Amygdala (tissue), 56 donors: ENCODE data around the gene ZFHX2.

Experiments used
- DNase-seq, 56 donors: peaks; one replicate each; lab custom pipeline; 2025; lab: John Stamatoyannopoulos, UW

ZFHX2 gene

DNA sequence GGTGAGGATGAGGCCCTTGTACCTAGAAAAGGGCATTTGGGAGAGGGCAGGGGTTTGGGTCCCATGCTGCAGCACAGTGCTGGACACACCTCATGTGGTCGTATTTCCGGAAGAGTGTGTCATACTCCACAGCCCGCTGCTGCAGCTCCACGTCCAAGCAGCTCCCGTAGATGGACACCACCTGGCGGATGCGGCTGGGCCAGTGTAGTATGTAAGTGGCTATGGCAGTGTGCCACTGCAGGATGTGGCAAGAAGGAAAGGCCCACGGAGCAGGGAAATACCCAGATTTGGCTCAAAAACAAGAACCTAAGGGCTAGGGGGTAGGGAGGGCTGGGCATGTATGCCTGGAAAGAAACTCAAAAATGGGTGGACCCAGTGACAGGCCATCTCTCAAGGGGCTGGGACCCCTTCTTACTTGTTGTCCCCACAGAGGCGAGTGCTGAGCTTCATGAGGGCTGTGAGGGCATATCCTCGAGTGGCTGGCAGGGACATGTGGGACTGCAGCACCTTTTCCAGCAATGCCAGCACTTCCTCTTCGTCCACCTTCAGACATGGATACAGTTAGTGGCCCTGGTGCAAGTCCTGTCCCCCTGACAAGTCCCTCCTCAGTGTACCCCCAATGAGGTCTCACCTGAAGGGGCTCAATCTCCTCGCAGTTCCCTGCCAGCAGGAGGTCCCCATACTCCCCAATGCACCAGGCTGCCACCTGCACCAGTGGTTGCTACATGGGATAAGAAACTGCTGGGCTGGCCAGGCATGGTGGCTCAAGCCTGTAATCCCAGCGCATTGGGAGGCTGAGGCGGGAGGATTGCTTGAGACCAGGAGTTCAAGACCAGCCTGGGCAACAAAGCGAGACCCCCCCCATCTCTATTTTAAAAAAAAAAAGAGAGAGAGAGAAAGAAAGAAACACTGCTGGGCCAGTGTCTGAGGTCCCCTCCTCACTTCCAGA lies 10.6 kb upstream of the ZFHX2 start:
- no peak for DNase-seq

DNA sequence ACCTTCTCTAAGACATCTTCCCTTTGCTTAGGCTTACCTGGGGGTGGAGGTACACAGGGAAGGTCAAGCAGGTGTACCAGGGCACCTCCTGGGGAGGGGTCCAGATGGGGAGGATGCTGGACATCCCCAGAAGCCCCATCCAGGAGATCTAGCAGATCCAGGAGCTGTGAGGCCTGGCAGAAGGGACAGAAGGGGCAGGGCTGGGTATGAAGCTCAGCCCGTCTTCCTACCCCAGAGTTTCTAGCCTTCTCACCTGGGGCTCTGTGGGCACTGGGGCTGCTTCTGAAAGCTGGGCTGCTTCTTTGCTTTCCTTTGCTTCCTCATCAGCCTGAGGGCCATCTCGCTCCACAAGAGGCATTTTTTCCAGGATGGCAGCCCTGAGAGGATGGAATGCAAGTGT lies 9.7 kb upstream of the ZFHX2 start:
- no peak for DNase-seq

DNA sequence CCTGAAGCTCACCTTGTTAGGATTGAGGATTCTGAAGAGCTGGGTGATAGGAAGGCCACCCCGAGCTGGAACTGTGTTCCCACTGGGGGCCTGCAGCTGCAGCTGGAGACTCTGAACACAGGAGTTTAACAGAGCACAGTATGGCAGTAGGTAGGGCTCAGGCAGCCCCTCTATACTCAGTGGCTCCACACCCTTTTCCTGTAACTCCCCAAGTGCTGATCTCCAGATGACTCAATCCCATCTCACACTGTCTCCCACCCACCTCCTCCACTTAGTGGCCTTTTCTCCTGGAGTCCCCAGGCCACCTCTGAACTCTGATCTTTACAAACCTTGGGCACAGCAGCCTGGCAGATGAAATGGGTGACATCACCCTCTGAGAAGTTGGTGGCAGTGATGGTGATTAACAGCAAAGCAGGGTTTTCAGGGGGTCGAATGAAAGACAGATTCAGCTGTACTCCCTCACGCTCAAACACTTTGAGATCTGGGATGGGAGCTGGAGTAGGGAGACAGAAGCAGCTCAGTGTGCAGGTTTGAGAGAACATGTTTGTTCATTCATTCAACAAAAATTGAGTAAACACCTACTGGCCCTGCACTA lies 8.5 kb upstream of the ZFHX2 start:
- DNase-seq = no peak

GRCh38 chr14:23559010-23559925 lies 7.7 kb upstream of the ZFHX2 start:
- DNase-seq = peak in 25 of 56 donors; percentile 20 to 72 (median 40)

- no peak for DNase-seq
Measured at GRCh38 chr14:23558346-23559009, 6.9 kb upstream of the ZFHX2 start.

GRCh38 chr14:23557946-23558345 lies 6.4 kb upstream of the ZFHX2 start:
- DNase-seq = no peak

DNA sequence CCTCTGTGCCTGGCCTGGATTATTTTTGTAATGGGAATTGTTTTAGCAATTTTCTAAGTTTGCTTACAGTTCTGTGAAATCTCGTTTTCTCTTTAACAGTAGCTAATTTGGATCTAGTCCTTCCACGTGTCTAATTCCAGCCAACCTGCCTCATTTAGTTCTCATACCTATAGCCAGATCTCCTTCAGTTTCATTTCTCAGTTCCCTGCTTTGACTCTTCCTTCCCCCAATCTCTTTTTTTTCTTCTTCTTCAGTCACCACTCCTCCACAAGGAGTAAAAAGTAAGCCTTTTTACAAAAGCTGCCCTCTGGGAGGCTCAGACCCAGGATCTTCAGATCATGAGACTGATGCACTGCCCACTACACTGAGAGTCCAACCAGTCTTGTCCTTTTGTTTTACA lies 6.0 kb upstream of the ZFHX2 start:
- no peak for DNase-seq

- DNase-seq = no peak
Measured at GRCh38 chr14:23556700-23557440, 5.3 kb upstream of the ZFHX2 start.

DNA sequence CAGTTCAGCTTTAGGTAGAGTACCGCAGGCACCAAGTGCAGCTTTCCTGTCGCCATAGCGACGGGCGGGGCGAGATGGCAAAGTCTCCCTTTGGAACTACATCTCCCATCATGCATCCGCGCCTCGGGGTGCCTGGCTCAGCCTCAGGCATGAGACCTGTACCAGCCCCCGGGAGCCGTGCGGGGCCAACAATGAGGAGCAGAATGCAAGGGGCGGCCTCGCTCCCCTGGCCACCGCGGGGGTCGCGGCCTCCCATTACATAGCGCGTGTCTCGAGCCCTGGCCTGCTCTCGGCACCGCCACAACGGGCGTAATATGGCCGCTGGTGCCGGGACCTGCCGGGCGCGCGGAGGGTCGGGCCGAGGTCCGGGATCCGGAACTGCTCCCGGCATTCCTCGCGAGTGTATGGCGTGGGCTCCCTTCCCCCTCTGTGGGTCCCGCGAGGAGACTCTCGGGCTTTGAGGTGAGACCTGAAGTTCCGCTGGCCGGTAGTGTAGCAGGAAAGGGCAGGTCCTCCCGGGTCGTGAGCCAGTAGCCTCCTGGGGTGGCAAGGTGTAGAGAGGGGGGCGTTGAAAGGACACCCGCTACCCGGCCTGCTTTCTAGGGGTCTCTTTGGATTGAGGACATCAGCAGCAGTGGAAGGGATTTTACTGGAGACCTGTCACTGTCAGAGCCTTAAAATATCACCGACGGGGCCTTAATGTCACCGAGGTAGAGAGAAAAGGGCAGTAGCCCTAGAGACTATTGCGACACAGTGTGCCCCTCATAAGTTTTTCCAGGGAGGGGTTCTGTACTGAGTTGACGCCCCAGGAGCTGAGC lies 4.5 kb upstream of the ZFHX2 start, which contains the start of gene THTPA:
Gene THTPA (plus strand): TSS at position 390 of the 818 bp plus-strand sequence. CDS start 487 bp downstream, outside the sequence.
- peak; percentile 59 to 96 (median 89) for DNase-seq

GRCh38 chr14:23555533-23555881 lies 3.9 kb upstream of the ZFHX2 start:
- no peak for DNase-seq

DNA sequence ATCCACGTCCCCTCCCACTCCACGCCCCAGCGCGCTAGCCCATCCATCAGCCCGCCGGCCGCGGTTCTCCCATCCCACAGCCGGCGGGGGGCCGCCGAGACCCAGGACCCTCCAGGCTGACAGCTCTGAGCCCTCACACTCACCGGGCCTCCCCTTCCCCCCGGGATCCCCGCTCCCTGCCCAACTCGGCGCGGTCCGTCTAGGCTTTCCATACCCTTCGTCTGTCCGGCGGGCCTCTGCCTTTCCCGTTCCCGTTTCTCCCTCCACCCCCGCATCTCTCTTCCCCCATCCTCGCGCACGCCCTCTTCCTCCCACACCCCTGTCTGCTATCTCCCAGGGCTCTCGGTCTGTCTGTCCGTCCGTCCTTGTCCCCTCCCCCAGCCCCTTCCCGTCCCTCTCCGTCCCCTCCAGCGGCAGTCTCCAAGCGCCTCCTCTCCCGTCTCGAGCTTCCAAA lies 726 bp downstream of the ZFHX2 start:
- DNase-seq = peak in 11 of 56 donors; percentile 45 to 69 (median 61)

- peak in 3 of 56 donors; percentile 12 to 42 (median 32) for DNase-seq
Measured at GRCh38 chr14:23550131-23550811, 1.3 kb downstream of the ZFHX2 start.

GRCh38 chr14:23548351-23549318 lies 2.9 kb downstream of the ZFHX2 start:
- peak in 3 of 56 donors; percentile 9 to 22 (median 21) for DNase-seq

- no peak for DNase-seq
Measured at GRCh38 chr14:23547924-23548323, 3.6 kb downstream of the ZFHX2 start.

DNA sequence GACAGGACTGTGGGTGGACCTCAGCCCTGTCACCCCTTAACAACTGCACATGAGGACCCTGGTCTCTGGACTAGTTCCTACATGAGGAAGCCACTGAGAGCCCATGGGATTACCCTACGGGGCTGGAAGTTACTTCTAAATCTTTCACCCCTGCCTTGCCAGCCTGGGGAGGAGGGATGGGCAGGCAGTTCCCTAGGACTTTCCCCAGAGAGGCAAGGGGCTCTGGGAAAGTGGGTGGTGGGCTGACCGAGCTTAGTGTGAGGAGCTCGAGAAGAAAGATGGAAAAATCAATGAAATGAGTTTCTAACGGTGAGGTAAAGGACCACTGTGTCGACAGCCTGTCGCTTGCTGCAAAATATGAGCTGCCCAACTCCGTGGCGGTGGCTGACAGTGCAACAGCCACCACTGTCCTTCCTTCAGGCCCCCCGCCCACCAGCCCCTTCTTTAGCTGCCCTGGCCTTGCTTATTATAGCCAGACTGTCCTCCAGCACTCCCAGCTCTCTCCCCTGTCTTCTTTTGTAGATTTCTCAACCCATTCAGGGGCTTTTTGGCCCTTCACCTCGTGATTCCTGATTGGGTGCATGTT lies 5.0 kb downstream of the ZFHX2 start:
- no peak for DNase-seq

- no peak for DNase-seq
Measured at GRCh38 chr14:23545740-23546365, 5.7 kb downstream of the ZFHX2 start.
